H1 (cell line): ENCODE results near the gene MAP3K13. TPM values are rescaled to one million over a fixed set of nuclear protein-coding genes. Genes with fewer than 3 reads are reported as not detected.

Source experiments
- CTCF ChIA-PET: fragments of 300-600 bp; sonication (Branson Sonifier 250); formaldehyde crosslinking; loops from one replicate; lab custom pipeline; 2021; ENCODE audit not compliant: partially characterized antibody; lab: Charles Lee
- POLR2A ChIA-PET: fragments of 300-600 bp; sonication (Branson Sonifier 250); formaldehyde crosslinking; loops from one replicate; lab custom pipeline; 2021; ENCODE audit warnings: inconsistent platforms; ENCODE audit not compliant: partially characterized antibody; lab: Charles Lee
- DNase-seq, 2 experiments: peaks; one replicate each; pipeline versions ENCODE4 v3.0.0 to v3.0.0-alpha.2; 2010 to 2022; ENCODE audit warnings: low spot score in 2 of 2, low read depth in 1 of 2, mixed read lengths in 1 of 2
- FAIRE-seq: peaks from 2 replicates; lab custom pipeline; 2011; peaks lifted over from hg19 to GRCh38; lab: Jason Lieb, UNC
- H2AFZ ChIP-seq: 2 replicates; pipeline ENCODE4 v1.8.1; 2012; ENCODE audit warnings: low read length, inconsistent platforms
- H2AK5ac ChIP-seq: 2 replicates; pipeline ENCODE4 v1.6.1; 2013; ENCODE audit warnings: low read depth, low read length
- H2BK120ac ChIP-seq: replicated peaks from 2 replicates; pipeline ENCODE3; 2013; ENCODE audit warnings: low read depth, low read length, inconsistent platforms
- H2BK12ac ChIP-seq: 2 replicates; pipeline ENCODE4 v1.6.1; 2013; ENCODE audit warnings: low read depth, low read length
- H2BK15ac ChIP-seq: 2 replicates; pipeline ENCODE4 v1.6.1; 2013; ENCODE audit warnings: low read length
- H2BK20ac ChIP-seq: 2 replicates; pipeline ENCODE4 v1.6.1; 2013; ENCODE audit warnings: low read length
- H2BK5ac ChIP-seq: 2 replicates; pipeline ENCODE4 v1.6.1; 2013; ENCODE audit warnings: low read depth, low read length
- H3K14ac ChIP-seq: 2 replicates; pipeline ENCODE4 v1.6.1; 2013; ENCODE audit warnings: inconsistent platforms; ENCODE audit not compliant: insufficient read length
- H3K18ac ChIP-seq: 2 replicates; pipeline ENCODE4 v1.6.1; 2013; ENCODE audit warnings: low read length; ENCODE audit errors: extremely low read depth
- H3K23ac ChIP-seq: 2 replicates; pipeline ENCODE4 v1.6.1; 2013; ENCODE audit warnings: inconsistent platforms; ENCODE audit not compliant: insufficient read length
- H3K23me2 ChIP-seq: 2 replicates; pipeline ENCODE4 v1.6.1; 2013; ENCODE audit warnings: low read depth, low read length
- H3K27ac ChIP-seq: 2 replicates; pipeline ENCODE4 v1.6.1; 2011; ENCODE audit warnings: low read depth, low read length, inconsistent platforms
- H3K27me3 ChIP-seq, 4 experiments: replicated peaks in 1 of 4; 1 replicate in 1 of 4; 2 replicates in 3 of 4; pipeline versions ENCODE4 v1.6.1 to v1.8.1; 2011 to 2013; ENCODE audit warnings: low read length in 3 of 4, mild to moderate bottlenecking in 3 of 4, inconsistent platforms in 2 of 4, mixed read lengths in 2 of 4, moderate library complexity in 1 of 4; ENCODE audit not compliant: control insufficient read depth in 3 of 4, insufficient read depth in 3 of 4; ENCODE audit errors: extremely low read depth in 1 of 4
- H3K36me3 ChIP-seq, 4 experiments: 2 replicates each; pipeline versions ENCODE4 v1.6.1 to v1.8.1; 2011 to 2013; ENCODE audit warnings: mild to moderate bottlenecking in 4 of 4, low read length in 3 of 4, moderate library complexity in 2 of 4, control low read depth in 1 of 4, inconsistent platforms in 1 of 4; ENCODE audit not compliant: insufficient read depth in 4 of 4, control insufficient read depth in 2 of 4
- H3K4ac ChIP-seq: replicated peaks from 2 replicates; pipeline ENCODE3; 2013; ENCODE audit warnings: low read length, low read depth, mixed read lengths, inconsistent platforms; ENCODE audit not compliant: insufficient read length
- H3K4me1 ChIP-seq, 4 experiments: replicated peaks in 1 of 4; 1 replicate in 1 of 4; 2 replicates in 3 of 4; pipeline versions ENCODE4 v1.6.1 to v1.8.1; 2011 to 2013; ENCODE audit warnings: low read length in 3 of 4, inconsistent platforms in 2 of 4, mixed read lengths in 1 of 4; ENCODE audit not compliant: insufficient read depth in 4 of 4, control insufficient read depth in 3 of 4
- H3K4me2 ChIP-seq, 2 experiments: 2 replicates each; pipeline versions ENCODE4 v1.6.1 to v1.8.1; 2011 to 2013; ENCODE audit warnings: low read depth in 2 of 2, low read length in 2 of 2, control low read depth in 1 of 2, inconsistent platforms in 1 of 2, mild to moderate bottlenecking in 1 of 2; ENCODE audit not compliant: insufficient read depth in 1 of 2
- H3K4me3 ChIP-seq, 4 experiments: fragments of 200-600, 300-600 bp in 1 of 4; sonication (generic), shearing (Covaris generic), sonication (Bioruptor Twin) in 1 of 4; 2 replicates each; pipeline versions ENCODE4 v1.5.1 to v1.8.1; 2011 to 2016; ENCODE audit warnings: low read length in 4 of 4, low read depth in 3 of 4, control low read depth in 2 of 4, inconsistent platforms in 2 of 4, mild to moderate bottlenecking in 2 of 4, mixed read lengths in 1 of 4, moderate library complexity in 1 of 4; ENCODE audit not compliant: insufficient read depth in 2 of 4; ENCODE audit errors: extremely low read depth in 1 of 4
- H3K56ac ChIP-seq: replicated peaks from 2 replicates; pipeline ENCODE3; 2013; ENCODE audit warnings: low read depth, mild to moderate bottlenecking, mixed read lengths, low read length, inconsistent platforms; ENCODE audit not compliant: insufficient read length
- H3K79me1 ChIP-seq: 2 replicates; pipeline ENCODE4 v1.6.1; 2013; ENCODE audit warnings: low read depth, low read length, control low read depth
- H3K79me2 ChIP-seq, 2 experiments: 2 replicates each; pipeline versions ENCODE4 v1.6.1 to v1.8.1; 2012 to 2013; ENCODE audit warnings: low read length in 2 of 2, mild to moderate bottlenecking in 2 of 2, inconsistent platforms in 1 of 2; ENCODE audit not compliant: insufficient read depth in 2 of 2, control insufficient read depth in 1 of 2
- H3K9ac ChIP-seq, 4 experiments: replicated peaks in 1 of 4; 1 replicate in 1 of 4; 2 replicates in 3 of 4; pipeline versions ENCODE4 v1.6.1 to v1.8.1; 2011 to 2013; ENCODE audit warnings: low read depth in 3 of 4, low read length in 3 of 4, control low read depth in 2 of 4, mild to moderate bottlenecking in 2 of 4, moderate library complexity in 2 of 4, inconsistent platforms in 1 of 4; ENCODE audit errors: extremely low read depth in 1 of 4
- H3K9me3 ChIP-seq, 2 experiments: 2 replicates each; pipeline versions ENCODE4 v1.6.1 to v1.8.1; 2012 to 2013; ENCODE audit warnings: mild to moderate bottlenecking in 2 of 2, moderate library complexity in 2 of 2, control low read depth in 1 of 2, inconsistent platforms in 1 of 2, low read depth in 1 of 2, low read length in 1 of 2, mixed read lengths in 1 of 2; ENCODE audit not compliant: insufficient read depth in 2 of 2
- H4K20me1 ChIP-seq, 2 experiments: replicated peaks in 1 of 2; 2 replicates each; pipeline versions ENCODE3 to v1.8.1; 2011 to 2013; ENCODE audit warnings: inconsistent platforms in 2 of 2, low read length in 2 of 2, mild to moderate bottlenecking in 1 of 2; ENCODE audit not compliant: insufficient read depth in 2 of 2, control insufficient read depth in 1 of 2
- H4K5ac ChIP-seq: 2 replicates; pipeline ENCODE4 v1.6.1; 2013; ENCODE audit warnings: low read length, low read depth, mixed read lengths, inconsistent platforms; ENCODE audit not compliant: insufficient read length
- H4K8ac ChIP-seq: 2 replicates; pipeline ENCODE4 v1.8.0; 2013; ENCODE audit warnings: mild to moderate bottlenecking, moderate library complexity, low read length, inconsistent platforms; ENCODE audit not compliant: insufficient read depth; ENCODE audit errors: extremely low read depth
- H4K91ac ChIP-seq: replicated peaks from 2 replicates; pipeline ENCODE3; 2013; ENCODE audit warnings: low read length, mixed read lengths, inconsistent platforms; ENCODE audit not compliant: insufficient read length
- HDAC2 ChIP-seq, 2 experiments: fragments of 300-600 bp in 1 of 2; sonication (generic) in 1 of 2; IDR thresholded peaks; 2 replicates each; pipeline ENCODE4 v1.6.1; 2011 to 2012; ENCODE audit warnings: low read depth in 2 of 2, low read length in 2 of 2, mild to moderate bottlenecking in 2 of 2, moderate library complexity in 2 of 2, borderline replicate concordance in 1 of 2, inconsistent platforms in 1 of 2
- JUN ChIP-seq: IDR thresholded peaks from 2 replicates; pipeline ENCODE4 v1.6.1; 2011; ENCODE audit warnings: low read depth, mild to moderate bottlenecking, improper control_type of control experiment, low read length
- KDM1A ChIP-seq: fragments of 200-600, 300-600 bp; sonication (generic); IDR thresholded peaks from 2 replicates; pipeline ENCODE4 v1.7.1; 2016; ENCODE audit warnings: mild to moderate bottlenecking, low read length, borderline replicate concordance
- SP2 ChIP-seq: IDR thresholded peaks from 2 replicates; pipeline ENCODE4 v1.6.1; 2012; ENCODE audit warnings: mild to moderate bottlenecking, low read length, inconsistent platforms
- WGBS, 2 experiments: shearing (Covaris generic) in 1 of 2; methylation state at CpG; one replicate each; pipeline versions ENCODE4 v1.1.6 to v1.1.7; 2013 to 2015; ENCODE audit warnings: low lambda C conversion rate in 2 of 2, mixed read lengths in 2 of 2, inconsistent platforms in 1 of 2, low coverage in 1 of 2, missing lambda C conversion rate in 1 of 2; ENCODE audit not compliant: insufficient replicate concordance in 2 of 2, insufficient coverage in 1 of 2, insufficient read length in 1 of 2; ENCODE audit errors: extremely low coverage in 1 of 2, missing lambda C conversion rate in 1 of 2; 5-methylcytosine and 5-hydroxymethylcytosine counted together
- polyA plus RNA-seq, 7 experiments: library from polyadenylated mRNA; depleted of rRNA in 3 of 7; stranded (reverse) in 5 of 7; unstranded in 2 of 7; fragments of >200 nt in 5 of 7; fragments of 200-250 nt in 2 of 7; gene quantifications; 1 replicate in 5 of 7; 2 replicates in 1 of 7; 4 replicates in 1 of 7; pipeline versions ENCODE4 v1.2.1 to v1.2.3, GENCODE V29; 2011 to 2013; ENCODE audit warnings: missing spikeins in 2 of 7, mixed read lengths in 2 of 7
- total RNA-seq: library from RNA; stranded (reverse); fragmentation: NEBNext Ultra II Directional; extraction: Animal tissue kit (Norgen Biotek cat#: 25700); gene quantifications from 2 replicates; pipeline ENCODE4 v1.2.1, GENCODE V29; 2021

The MAP3K13 gene
- total and polyA plus RNA-seq, 2 of the 8 experiments (the other 6 are each of a cell fraction or from before 2014, with no cell fraction given), result 6.8 to 17.9 TPM

DNA sequence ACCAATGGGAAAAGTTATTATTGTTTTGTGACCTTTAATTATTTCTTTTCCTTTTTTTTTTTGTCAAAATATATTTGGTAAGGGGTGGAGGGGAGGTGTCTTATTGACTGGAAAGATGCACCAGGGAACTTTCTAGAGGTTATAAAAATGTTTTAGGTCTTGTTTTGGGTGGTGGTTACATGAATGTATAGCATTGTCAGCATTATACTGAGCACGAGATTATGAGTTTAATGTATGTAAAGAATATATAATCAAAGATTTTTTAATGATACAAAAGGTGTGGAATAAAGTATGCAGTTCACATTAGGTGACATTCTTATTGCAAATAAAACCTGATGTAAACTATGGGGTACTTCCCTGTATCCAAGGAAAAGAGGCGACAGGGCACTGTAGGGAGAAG lies 23.0 kb upstream of the MAP3K13 start:
- Histone ChIP-seq H3K9me3 (no peaks in the 10 kb centered on the region), H3K27me3 (no peaks in the 10 kb centered on the region), H3K9ac (no peak overlapping the region), H3K23ac (no peak overlapping the region), H3K14ac (no peak overlapping the region), H3K4me1 (no peaks in the 10 kb centered on the region), H2BK12ac (no peak overlapping the region), H3K4me3 (no peak overlapping the region), H2AFZ (no peak overlapping the region), H2BK15ac (no peak overlapping the region), H3K79me2 (no peaks in the 10 kb centered on the region), H3K23me2 (no peaks in the 10 kb centered on the region), H2BK120ac (no peak overlapping the region), H2BK5ac (no peak overlapping the region), H3K4me2 (no peak overlapping the region), H3K18ac (no peak overlapping the region), H3K27ac (no peak overlapping the region), H4K20me1 (no peaks in the 10 kb centered on the region), H2AK5ac (no peak overlapping the region), H3K4ac (no peak overlapping the region), H4K8ac (no peak overlapping the region), H3K79me1 (no peaks in the 10 kb centered on the region), H4K91ac (no peak overlapping the region), H3K56ac (no peak overlapping the region), H2BK20ac (no peak overlapping the region), H3K36me3 (no peaks in the 10 kb centered on the region), H4K5ac (no peak overlapping the region)
- FAIRE-seq (no peak), DNase-seq (no peak)
- CTCF ChIA-PET, result no interaction called here
- POLR2A ChIA-PET, result no interaction called here
- 77% methylated on average over 2 of the region's 2 CpGs; no CpG with 5 or more reads in 1 of the 2 experiments for WGBS, 2 experiments
- TF ChIP-seq HDAC2 (IDR thresholded peaks at IDR 0.05; ENCODE audit: borderline replicate concordance in 1 of 2, low read depth in 2 of 2, low read length in 2 of 2), result no peak
- TF ChIP-seq KDM1A, result no peak
- no peak for TF ChIP-seq JUN
- TF ChIP-seq SP2, result no peak
